Thyroid gland (tissue), 4 donors: ENCODE results near the gene SHROOM4.

Experiments used
- CTCF ChIP-seq, 6 experiments: fragments of 200-600 bp in 3 of 6; fragments of 450-650 bp in 3 of 6; sonication (generic) in 3 of 6; IDR thresholded peaks; one replicate each; pipeline ENCODE4 v1.5.1; 2016 to 2019; ENCODE audit warnings: antibody characterized with exemption in 6 of 6, mild to moderate bottlenecking in 2 of 6, inconsistent platforms in 1 of 6, moderate library complexity in 1 of 6
- POLR2A ChIP-seq, 2 donors: fragments of 450-650 bp; IDR thresholded peaks; one replicate each; pipeline ENCODE4 v1.6.1; 2017; ENCODE audit warnings: antibody characterized with exemption in 2 of 2, mild to moderate bottlenecking in 2 of 2, moderate library complexity in 1 of 2

GRCh38 chrX:50606300-50606950, 207.6 kb downstream of the SHROOM4 start:
- no peak for TF ChIP-seq CTCF (IDR thresholded peaks at IDR 0.05)
- no peak for TF ChIP-seq POLR2A (IDR thresholded peaks at IDR 0.05)
